Uterus (tissue), 4 donors: Measurements from ENCODE around the gene GRIK4. TPM values are rescaled to one million over a fixed set of nuclear protein-coding genes. Genes with fewer than 3 reads are reported as not detected.

Experiments
- DNase-seq, 2 donors: peaks; one replicate each; pipeline ENCODE4 v3.0.0-alpha.2; 2019 to 2020
- H3K27ac ChIP-seq, 2 donors: fragments of 200-600 bp; sonication (generic); 1 replicate in 1 of 2; 2 replicates in 1 of 2; pipeline ENCODE4 v1.5.1; 2016 to 2018
- H3K27me3 ChIP-seq, 2 donors: fragments of 200-600 bp; sonication (generic); one replicate each; pipeline ENCODE4 v1.5.1; 2018 to 2019; ENCODE audit warnings: control low read depth in 1 of 2
- H3K36me3 ChIP-seq, 2 donors: fragments of 200-600 bp; sonication (generic); one replicate each; pipeline ENCODE4 v1.5.1; 2019; ENCODE audit warnings: control low read depth in 1 of 2
- H3K4me1 ChIP-seq, 2 donors: fragments of 200-600 bp; sonication (generic); one replicate each; pipeline ENCODE4 v1.5.1; 2018 to 2019; ENCODE audit warnings: control low read depth in 1 of 2
- H3K4me3 ChIP-seq, 2 donors: fragments of 200-600 bp; sonication (generic); 1 replicate in 1 of 2; 2 replicates in 1 of 2; pipeline ENCODE4 v1.5.1; 2018 to 2019; ENCODE audit warnings: mild to moderate bottlenecking in 1 of 2
- H3K9me3 ChIP-seq, 2 donors: fragments of 200-600 bp; sonication (generic); one replicate each; pipeline ENCODE4 v1.5.1; 2019; ENCODE audit warnings: control low read depth in 1 of 2
- POLR2A ChIP-seq, 2 donors: fragments of 450-650 bp; IDR thresholded peaks; one replicate each; pipeline ENCODE4 v1.6.1; 2016; ENCODE audit warnings: antibody characterized with exemption in 2 of 2, mild to moderate bottlenecking in 1 of 2, moderate library complexity in 1 of 2
- intact Hi-C: fragments of 100-400 bp; cut with DNase I; formaldehyde crosslinking; loops from one replicate; pipeline ENCODE4 v1.15.1; 2023; ENCODE audit warnings: low total_unique reads
- total RNA-seq, 4 donors: library from RNA; depleted of rRNA in 3 of 4; stranded (reverse); fragments of >200 nt in 3 of 4; gene quantifications; one replicate each; pipeline versions ENCODE4 v1.1.0 to v1.2.4, GENCODE V29; 2014 to 2023
- TF ChIP-seq, protein P1 (sequence below), 4 experiments: fragments of 200-600 bp in 2 of 4; fragments of 450-650 bp in 2 of 4; sonication (generic) in 2 of 4; IDR thresholded peaks; one replicate each; pipeline ENCODE4 v1.5.1; 2016 to 2019; ENCODE audit warnings: antibody characterized with exemption in 4 of 4, mild to moderate bottlenecking in 2 of 4, moderate library complexity in 1 of 4
- donor health status: DM: yes; HTN: yes; CAD: no.

GRIK4 gene
- total RNA-seq, 4 donors from 2014 or later = 0.28 to 1.1 TPM; not detected in 2

DNA sequence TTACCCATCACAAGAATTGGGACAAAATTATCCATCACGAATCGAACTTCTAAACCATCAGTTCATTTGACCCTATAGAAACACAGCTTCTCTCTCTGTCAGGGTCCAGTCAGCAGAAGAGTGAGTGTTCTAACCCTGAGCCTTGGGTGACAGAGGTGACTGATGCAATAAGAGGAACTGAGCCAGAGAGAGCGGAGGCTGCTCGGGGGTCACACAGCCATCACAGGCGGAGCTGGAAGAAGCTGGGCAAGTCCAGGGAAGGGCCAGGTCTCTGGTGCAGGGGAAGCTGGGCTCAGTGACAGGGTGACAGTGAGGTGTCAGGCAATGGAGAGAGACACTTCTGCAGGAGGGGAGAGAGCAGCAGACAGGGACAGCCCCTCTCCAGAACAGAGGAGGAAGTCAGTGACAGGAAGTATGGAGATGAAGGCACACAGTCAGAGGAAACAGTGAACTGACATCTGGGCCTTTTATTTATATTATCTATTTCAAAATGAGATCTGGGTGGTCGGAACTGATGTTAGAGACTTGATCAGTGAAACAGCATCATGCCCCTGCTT is 328.4 kb downstream of the GRIK4 start:
- intact Hi-C loops = no loop called here
- Histone ChIP-seq H3K27me3 (no peaks in the 10 kb centered on the region), H3K36me3 (no peaks in the 10 kb centered on the region), H3K27ac (no peak overlapping the region), H3K4me1 (no peaks in the 10 kb centered on the region), H3K9me3 (no peaks in the 10 kb centered on the region), H3K4me3 (no peak overlapping the region)
- TF ChIP-seq, protein P1, sequence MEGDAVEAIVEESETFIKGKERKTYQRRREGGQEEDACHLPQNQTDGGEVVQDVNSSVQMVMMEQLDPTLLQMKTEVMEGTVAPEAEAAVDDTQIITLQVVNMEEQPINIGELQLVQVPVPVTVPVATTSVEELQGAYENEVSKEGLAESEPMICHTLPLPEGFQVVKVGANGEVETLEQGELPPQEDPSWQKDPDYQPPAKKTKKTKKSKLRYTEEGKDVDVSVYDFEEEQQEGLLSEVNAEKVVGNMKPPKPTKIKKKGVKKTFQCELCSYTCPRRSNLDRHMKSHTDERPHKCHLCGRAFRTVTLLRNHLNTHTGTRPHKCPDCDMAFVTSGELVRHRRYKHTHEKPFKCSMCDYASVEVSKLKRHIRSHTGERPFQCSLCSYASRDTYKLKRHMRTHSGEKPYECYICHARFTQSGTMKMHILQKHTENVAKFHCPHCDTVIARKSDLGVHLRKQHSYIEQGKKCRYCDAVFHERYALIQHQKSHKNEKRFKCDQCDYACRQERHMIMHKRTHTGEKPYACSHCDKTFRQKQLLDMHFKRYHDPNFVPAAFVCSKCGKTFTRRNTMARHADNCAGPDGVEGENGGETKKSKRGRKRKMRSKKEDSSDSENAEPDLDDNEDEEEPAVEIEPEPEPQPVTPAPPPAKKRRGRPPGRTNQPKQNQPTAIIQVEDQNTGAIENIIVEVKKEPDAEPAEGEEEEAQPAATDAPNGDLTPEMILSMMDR (IDR thresholded peaks at IDR 0.05) = no peak
- no peak for TF ChIP-seq POLR2A (IDR thresholded peaks at IDR 0.05)
- DNase-seq = no peak

DNA sequence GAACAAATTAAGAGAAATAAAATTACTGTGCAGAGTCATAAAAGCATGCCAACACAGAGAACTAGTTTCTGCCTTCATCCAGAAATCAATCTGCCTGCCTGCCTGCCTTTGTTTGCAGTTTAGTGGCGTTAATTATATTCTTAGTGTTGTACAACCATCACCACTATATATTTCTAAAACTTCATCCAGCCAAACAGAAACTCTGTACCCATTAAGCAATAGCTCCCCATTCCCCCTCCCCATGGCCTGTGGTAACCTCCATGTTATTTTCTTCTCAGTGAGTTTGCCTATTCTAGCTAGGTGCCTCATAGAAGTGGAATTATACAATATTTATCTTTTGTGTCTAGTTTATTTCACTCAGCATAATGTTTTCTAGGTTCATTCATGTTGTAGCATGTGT is 329.1 kb downstream of the GRIK4 start:
- Histone ChIP-seq H3K36me3 (no peaks in the 10 kb centered on the region), H3K4me1 (no peaks in the 10 kb centered on the region), H3K4me3 (no peak overlapping the region), H3K27ac (no peak overlapping the region), H3K9me3 (no peaks in the 10 kb centered on the region), H3K27me3 (no peaks in the 10 kb centered on the region)
- no peak for TF ChIP-seq POLR2A (IDR thresholded peaks at IDR 0.05)
- TF ChIP-seq, protein P1 (IDR thresholded peaks at IDR 0.05) = no peak
- intact Hi-C loops = no loop called here
- no peak for DNase-seq

DNA sequence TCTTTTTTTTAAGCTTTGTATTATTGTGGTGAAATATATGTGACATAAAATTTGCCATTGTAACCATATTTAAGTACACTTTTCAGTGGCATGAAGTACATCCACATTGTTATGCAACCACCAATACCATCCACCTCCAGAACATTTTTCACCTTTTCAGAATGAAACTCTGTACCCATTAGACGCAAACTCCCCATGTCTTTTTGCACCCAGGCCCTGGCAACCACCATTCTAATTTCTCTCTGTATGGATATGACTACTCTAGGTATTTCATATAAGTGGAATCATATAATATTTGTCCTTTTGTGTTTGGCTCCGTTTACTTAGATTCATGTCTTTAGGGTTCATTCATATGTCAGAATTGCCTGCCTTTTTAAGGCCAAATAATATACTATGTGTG is 329.5 kb downstream of the GRIK4 start:
- Histone ChIP-seq H3K36me3 (no peaks in the 10 kb centered on the region), H3K27ac (no peak overlapping the region), H3K9me3 (no peaks in the 10 kb centered on the region), H3K4me1 (no peaks in the 10 kb centered on the region), H3K4me3 (no peak overlapping the region), H3K27me3 (no peaks in the 10 kb centered on the region)
- no peak for DNase-seq
- intact Hi-C loops = no loop called here
- no peak for TF ChIP-seq POLR2A (IDR thresholded peaks at IDR 0.05)
- TF ChIP-seq, protein P1 (IDR thresholded peaks at IDR 0.05) = no peak

DNA sequence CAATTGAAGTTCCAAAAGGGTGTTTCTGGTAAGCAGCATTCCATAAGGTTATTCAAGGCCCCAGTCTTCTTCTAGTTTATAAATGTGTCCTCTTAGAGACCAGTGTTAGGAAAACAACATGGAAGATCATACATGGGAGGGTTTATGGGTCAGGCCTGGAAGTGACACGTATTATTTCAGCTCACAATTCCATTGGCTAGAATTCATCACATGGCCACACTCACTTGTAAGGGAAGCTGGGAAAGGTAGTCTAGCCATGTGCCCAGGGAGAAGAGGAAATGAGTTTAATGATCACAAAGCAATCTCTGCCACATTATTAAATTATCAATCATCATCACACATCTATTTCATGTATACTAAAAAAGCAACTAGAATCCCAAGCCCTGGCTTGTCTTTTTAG is 330.6 kb downstream of the GRIK4 start:
- intact Hi-C loops = no loop called here
- Histone ChIP-seq H3K4me1 (no peaks in the 10 kb centered on the region), H3K27ac (no peak overlapping the region), H3K9me3 (no peaks in the 10 kb centered on the region), H3K36me3 (no peaks in the 10 kb centered on the region), H3K4me3 (no peak overlapping the region), H3K27me3 (no peaks in the 10 kb centered on the region)
- TF ChIP-seq, protein P1 (IDR thresholded peaks at IDR 0.05) = no peak
- TF ChIP-seq POLR2A (IDR thresholded peaks at IDR 0.05) = no peak
- DNase-seq = no peak

DNA sequence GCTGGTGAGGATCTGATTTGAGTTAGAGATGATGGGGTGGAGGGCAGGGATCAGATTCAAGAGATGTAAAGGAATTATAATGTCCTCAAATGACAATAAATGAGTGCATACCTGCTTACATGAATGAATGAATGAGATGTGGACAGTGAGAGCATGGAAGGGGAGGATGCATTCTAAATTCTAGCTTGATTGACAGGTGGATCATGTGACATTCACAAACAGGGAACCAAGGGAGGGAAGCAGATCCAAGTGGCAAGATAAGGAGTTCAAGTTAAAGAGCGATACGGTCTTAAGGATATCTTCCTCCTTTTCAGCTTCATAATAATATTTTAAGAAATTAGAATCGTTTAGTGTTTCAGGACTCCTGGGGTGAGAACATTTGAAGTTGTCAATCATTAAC is 341.9 kb downstream of the GRIK4 start:
- TF ChIP-seq, protein P1 (IDR thresholded peaks at IDR 0.05) = no peak
- no peak for TF ChIP-seq POLR2A (IDR thresholded peaks at IDR 0.05)
- intact Hi-C loops = no loop called here
- Histone ChIP-seq H3K36me3 (no peaks in the 10 kb centered on the region), H3K4me1 (no peaks in the 10 kb centered on the region), H3K4me3 (no peak overlapping the region), H3K27ac (no peak overlapping the region), H3K9me3 (no peaks in the 10 kb centered on the region), H3K27me3 (no peaks in the 10 kb centered on the region)
- no peak for DNase-seq
